SK-N-SH treated with all-trans-retinoic acid at 6 μM for 48 hours (cell line): ENCODE measurements around the gene HAPLN1.

ENCODE experiments used
- ATAC-seq: fragments of 200-7000 bp; cut with Tn5 transposase; 3 replicates; pipeline ENCODE4 v1.9.1; 2020; ENCODE audit warnings: mild to moderate bottlenecking, moderate library complexity
- ARNTL ChIP-seq: fragments of 450-650 bp; formaldehyde crosslinking; IDR thresholded peaks from 2 replicates; pipeline ENCODE4 v1.5.0; 2020; ENCODE audit warnings: low read depth, mild to moderate bottlenecking, moderate library complexity, borderline replicate concordance
- BACH2 ChIP-seq: fragments of 250-450 bp; sonication (Bioruptor Pico); IDR thresholded peaks from 2 replicates; pipeline ENCODE4 v1.9.0; 2021; ENCODE audit warnings: mild to moderate bottlenecking, borderline replicate concordance
- CSDC2 ChIP-seq: fragments of 250-450 bp; sonication (Bioruptor Pico); IDR thresholded peaks from 2 replicates; pipeline ENCODE4 v1.5.0; 2020; ENCODE audit warnings: mild to moderate bottlenecking, moderate library complexity
- ESRRG ChIP-seq: fragments of 250-450 bp; sonication (Bioruptor Pico); IDR thresholded peaks from 2 replicates; pipeline ENCODE4 v1.6.1; 2021; ENCODE audit warnings: mild to moderate bottlenecking
- GLIS3 ChIP-seq: fragments of 250-450 bp; sonication (Bioruptor Pico); IDR thresholded peaks from 2 replicates; pipeline ENCODE4 v1.5.0; 2020; ENCODE audit warnings: mild to moderate bottlenecking, moderate library complexity
- ISL1 ChIP-seq: fragments of 250-450 bp; sonication (Bioruptor Pico); IDR thresholded peaks from 2 replicates; pipeline ENCODE4 v2.1.2; 2022; ENCODE audit warnings: mild to moderate bottlenecking, moderate library complexity
- OSR1 ChIP-seq: fragments of 250-450 bp; sonication (Bioruptor Pico); IDR thresholded peaks from 2 replicates; pipeline ENCODE4 v1.8.0; 2022; ENCODE audit warnings: moderate library complexity, mild to moderate bottlenecking, inconsistent platforms
- PPARA ChIP-seq: fragments of 250-450 bp; sonication (Bioruptor Pico); IDR thresholded peaks from 2 replicates; pipeline ENCODE4 v1.5.0; 2020; ENCODE audit warnings: mild to moderate bottlenecking, borderline replicate concordance
- TCF4 ChIP-seq: fragments of 250-450 bp; sonication (Bioruptor Pico); IDR thresholded peaks from 2 replicates; pipeline ENCODE4 v1.8.0; 2021; ENCODE audit warnings: mild to moderate bottlenecking, moderate library complexity, borderline replicate concordance
- TOX ChIP-seq: fragments of 250-450 bp; sonication (Bioruptor Pico); IDR thresholded peaks from 2 replicates; pipeline ENCODE4 v1.8.0; 2021; ENCODE audit warnings: mild to moderate bottlenecking, moderate library complexity, borderline replicate concordance
- TSHZ2 ChIP-seq: fragments of 250-450 bp; sonication (Bioruptor Pico); IDR thresholded peaks from 2 replicates; pipeline ENCODE4 v1.5.0; 2020; ENCODE audit warnings: mild to moderate bottlenecking, moderate library complexity
- ZC3H10 ChIP-seq: fragments of 250-450 bp; sonication (Bioruptor Pico); IDR thresholded peaks from 2 replicates; pipeline ENCODE4 v1.5.1; 2021; ENCODE audit warnings: mild to moderate bottlenecking, moderate library complexity
- ZFP3 ChIP-seq: fragments of 250-450 bp; sonication (Bioruptor Pico); IDR thresholded peaks from 2 replicates; pipeline ENCODE4 v1.5.0; 2020; ENCODE audit warnings: mild to moderate bottlenecking, moderate library complexity
- ZFP30 ChIP-seq: fragments of 450-650 bp; formaldehyde crosslinking; IDR thresholded peaks from 2 replicates; pipeline ENCODE4 v1.5.0; 2022; ENCODE audit warnings: mild to moderate bottlenecking, moderate library complexity
- ZNF565 ChIP-seq: fragments of 450-650 bp; formaldehyde crosslinking; conservative IDR thresholded peaks from 2 replicates; pipeline ENCODE4 v1.5.0; 2020; ENCODE audit warnings: low read depth, mild to moderate bottlenecking, moderate library complexity
- ZNF70 ChIP-seq: fragments of 450-650 bp; formaldehyde crosslinking; IDR thresholded peaks from 2 replicates; pipeline ENCODE4 v1.5.0; 2020; ENCODE audit warnings: mild to moderate bottlenecking, moderate library complexity
- ZNF8 ChIP-seq: fragments of 450-650 bp; formaldehyde crosslinking; IDR thresholded peaks from 2 replicates; pipeline ENCODE4 v1.5.0; 2020; ENCODE audit warnings: mild to moderate bottlenecking, moderate library complexity
- TF ChIP-seq, protein P1 (sequence below): fragments of 250-450 bp; sonication (Bioruptor Pico); IDR thresholded peaks from 2 replicates; pipeline ENCODE4 v1.8.0; 2020; ENCODE audit warnings: mild to moderate bottlenecking, moderate library complexity, borderline replicate concordance

The HAPLN1 gene

GRCh38 chr5:83724001-83724400 lies 3.3 kb upstream of the HAPLN1 start (continued):
- TF ChIP-seq ZNF565 (CRISPR knock-in tag) (no peak), CSDC2 (CRISPR knock-in tag) (no peak), ARNTL (CRISPR knock-in tag) (no peak), BACH2 (CRISPR knock-in tag) (no peak), ESRRG (CRISPR knock-in tag) (no peak), PPARA (no peak), ZNF8 (CRISPR knock-in tag) (no peak), TCF4 (CRISPR knock-in tag) (no peak), ZFP3 (CRISPR knock-in tag) (no peak)
- TF ChIP-seq, all 23 proteins: peak for 0

DNA sequence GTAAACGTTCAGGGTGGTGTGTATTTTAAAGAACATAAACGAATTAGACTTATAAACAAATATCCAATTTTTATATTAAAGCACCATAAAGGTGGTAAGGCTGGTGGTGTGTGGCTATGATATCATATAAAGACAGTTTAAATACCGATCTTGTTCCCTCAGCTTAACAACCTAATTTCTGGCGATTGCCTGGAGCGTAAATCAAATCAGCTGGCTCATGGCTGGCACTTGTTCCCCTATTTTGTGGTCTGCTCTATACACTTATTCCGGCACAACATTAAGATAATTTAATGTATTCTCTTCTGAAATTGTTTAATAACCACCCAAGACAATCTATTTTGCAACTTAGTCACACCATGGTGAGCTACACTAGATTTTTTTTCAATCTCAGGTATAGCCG lies 2.4 kb upstream of the HAPLN1 start:
- TF ChIP-seq ISL1 (CRISPR knock-in tag) (no peak), ZNF70 (CRISPR knock-in tag) (no peak), PPARA (no peak), TSHZ2 (CRISPR knock-in tag) (no peak), BACH2 (CRISPR knock-in tag) (no peak), ZFP3 (CRISPR knock-in tag) (no peak), ZC3H10 (CRISPR knock-in tag) (no peak), CSDC2 (CRISPR knock-in tag) (no peak), OSR1 (CRISPR knock-in tag) (no peak), ZFP30 (CRISPR knock-in tag) (no peak)
- no peak for ATAC-seq

- ATAC-seq, result peak; percentile 94
- TF ChIP-seq TSHZ2 (CRISPR knock-in tag), result no peak
- TF ChIP-seq ESRRG (CRISPR knock-in tag), result no peak
- TF ChIP-seq ZFP3 (CRISPR knock-in tag), result no peak
- TF ChIP-seq GLIS3 (CRISPR knock-in tag), result no peak
- TF ChIP-seq ZC3H10 (CRISPR knock-in tag), result no peak
- TF ChIP-seq ARNTL (CRISPR knock-in tag), result no peak
- TF ChIP-seq TOX (CRISPR knock-in tag), result no peak
- TF ChIP-seq, protein P1, sequence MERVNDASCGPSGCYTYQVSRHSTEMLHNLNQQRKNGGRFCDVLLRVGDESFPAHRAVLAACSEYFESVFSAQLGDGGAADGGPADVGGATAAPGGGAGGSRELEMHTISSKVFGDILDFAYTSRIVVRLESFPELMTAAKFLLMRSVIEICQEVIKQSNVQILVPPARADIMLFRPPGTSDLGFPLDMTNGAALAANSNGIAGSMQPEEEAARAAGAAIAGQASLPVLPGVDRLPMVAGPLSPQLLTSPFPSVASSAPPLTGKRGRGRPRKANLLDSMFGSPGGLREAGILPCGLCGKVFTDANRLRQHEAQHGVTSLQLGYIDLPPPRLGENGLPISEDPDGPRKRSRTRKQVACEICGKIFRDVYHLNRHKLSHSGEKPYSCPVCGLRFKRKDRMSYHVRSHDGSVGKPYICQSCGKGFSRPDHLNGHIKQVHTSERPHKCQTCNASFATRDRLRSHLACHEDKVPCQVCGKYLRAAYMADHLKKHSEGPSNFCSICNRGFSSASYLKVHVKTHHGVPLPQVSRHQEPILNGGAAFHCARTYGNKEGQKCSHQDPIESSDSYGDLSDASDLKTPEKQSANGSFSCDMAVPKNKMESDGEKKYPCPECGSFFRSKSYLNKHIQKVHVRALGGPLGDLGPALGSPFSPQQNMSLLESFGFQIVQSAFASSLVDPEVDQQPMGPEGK (CRISPR knock-in tag), result no peak
Measured at GRCh38 chr5:83721953-83722901, 1.6 kb upstream of the HAPLN1 start.

- ATAC-seq, result no peak
- TF ChIP-seq TCF4 (CRISPR knock-in tag) (peak; percentile 52; the same call in 1 of the 2 replicates), ZNF70 (CRISPR knock-in tag) (no peak)
Measured at GRCh38 chr5:83718936-83719495, 1.6 kb downstream of the HAPLN1 start.
